ENCODE measurements around the gene IRX3. TPM values are rescaled to one million over a fixed set of nuclear protein-coding genes. Genes with fewer than 3 reads are reported as not detected.

Gene IRX3
- total RNA-seq, 1 donor from 2014 or later = 2.8 TPM

DNA sequence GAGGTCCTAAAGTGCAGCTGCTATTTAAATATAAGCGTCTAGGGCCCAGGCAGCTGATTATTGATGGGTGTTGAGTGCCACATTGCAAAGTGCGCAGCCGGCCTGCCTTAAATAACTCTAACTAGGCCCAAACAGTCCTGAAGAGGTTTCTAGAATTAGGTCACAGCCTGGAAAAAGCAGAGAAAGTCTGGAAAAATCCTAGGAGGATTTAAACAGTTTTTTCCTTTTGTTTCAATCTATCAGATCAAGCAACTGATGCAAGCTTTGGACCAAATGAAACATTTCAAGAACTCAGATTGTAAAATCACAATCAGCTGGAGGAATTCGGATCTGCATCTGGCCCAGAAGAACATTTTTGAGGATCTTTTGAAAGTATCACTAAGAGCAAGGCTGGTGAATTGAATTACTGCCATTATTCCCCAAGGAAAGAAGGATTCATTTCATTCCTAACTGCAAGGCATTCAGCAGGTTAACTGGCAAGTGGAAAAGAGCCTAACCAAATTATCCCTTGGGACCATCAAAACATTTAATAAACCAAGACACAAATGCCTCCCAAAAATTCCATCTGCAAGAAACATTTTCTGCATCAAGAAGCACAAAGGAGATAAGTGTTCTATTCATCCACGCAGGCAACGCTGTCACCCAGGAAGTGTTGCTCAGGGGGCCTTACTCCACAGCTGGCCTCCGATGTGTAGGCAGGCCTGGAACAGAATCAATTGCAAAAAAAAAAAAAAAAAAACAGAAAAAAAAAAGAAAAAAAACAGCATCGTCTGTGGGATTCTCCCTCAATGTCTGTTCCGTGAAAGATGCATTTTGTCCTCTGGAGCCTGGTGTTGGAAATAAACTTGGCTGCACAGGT lies 46.1 kb downstream of the IRX3 start:
- intact Hi-C loops (cut with micrococcal nuclease) = no loop called here

- intact Hi-C loops (cut with micrococcal nuclease) = no loop called here
These were observed 47.1 kb downstream of the IRX3 start for GRCh38 chr16:54239456-54239855.

DNA sequence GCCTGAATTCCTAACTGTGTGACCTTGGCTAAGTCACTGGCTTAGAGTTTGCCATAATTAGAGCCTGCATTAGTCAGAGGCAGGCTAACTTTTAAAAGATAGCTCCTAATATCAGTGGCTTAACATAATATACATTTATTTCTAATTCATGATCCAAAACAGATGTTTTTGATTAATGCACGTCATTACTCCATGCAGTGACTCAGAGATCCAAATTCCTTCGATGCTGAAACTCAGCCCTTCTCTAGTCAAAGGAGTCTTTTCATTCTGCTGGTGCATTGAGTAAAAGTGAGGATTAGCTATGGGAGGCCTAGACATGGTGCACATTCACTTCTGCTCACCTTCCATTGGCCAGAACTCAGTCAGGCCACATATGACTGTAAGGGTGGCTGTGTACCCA lies 49.8 kb downstream of the IRX3 start:
- intact Hi-C loops (cut with micrococcal nuclease) = no loop called here

GRCh38 chr16:54233615-54234014 lies 53.0 kb downstream of the IRX3 start:
- intact Hi-C loops (cut with micrococcal nuclease) = no loop called here
